ENCODE data around the gene CAND2. TPM values are rescaled to one million over a fixed set of nuclear protein-coding genes. Genes with fewer than 3 reads are reported as not detected.

The CAND2 gene
- total and polyA plus RNA-seq, 2 of the 8 experiments (the other 6 are each of a cell fraction or from before 2014, with no cell fraction given), result 8.7 TPM

- Histone ChIP-seq H4K5ac (ENCODE audit: insufficient read length, low read depth, low read length) (no peak overlapping the region), H3K79me1 (ENCODE audit: low read depth, low read length) (no peaks in the 10 kb centered on the region), H3K23me2 (ENCODE audit: low read depth, low read length) (no peaks in the 10 kb centered on the region), H3K56ac (replicated peaks; ENCODE audit: insufficient read length, low read depth, low read length) (no peak overlapping the region), H4K20me1 (replicated peaks in 1 of 2; ENCODE audit: control insufficient read depth in 1 of 2, insufficient read depth in 2 of 2, low read length in 2 of 2) (no peaks in the 10 kb centered on the region), H3K9me3 (ENCODE audit: insufficient read depth in 2 of 2, low read depth in 1 of 2, low read length in 1 of 2) (no peaks in the 10 kb centered on the region), H3K27me3 (replicated peaks in 1 of 4; ENCODE audit: control insufficient read depth in 3 of 4, extremely low read depth in 1 of 4, insufficient read depth in 3 of 4, low read length in 3 of 4) (no peaks in the 10 kb centered on the region), H2BK12ac (ENCODE audit: low read depth, low read length) (no peak overlapping the region), H3K23ac (ENCODE audit: insufficient read length) (no peak overlapping the region), H3K79me2 (ENCODE audit: control insufficient read depth in 1 of 2, insufficient read depth in 2 of 2, low read length in 2 of 2) (no peaks in the 10 kb centered on the region), H2BK5ac (ENCODE audit: low read depth, low read length) (no peak overlapping the region), H3K4ac (replicated peaks; ENCODE audit: insufficient read length, low read depth, low read length) (no peak overlapping the region), H4K91ac (replicated peaks; ENCODE audit: insufficient read length, low read length) (no peak overlapping the region), H3K4me2 (ENCODE audit: insufficient read depth in 1 of 2, low read depth in 2 of 2, low read length in 2 of 2) (no peak overlapping the region), H3K18ac (ENCODE audit: extremely low read depth, low read length) (no peak overlapping the region), H2AFZ (ENCODE audit: low read length) (no peak overlapping the region), H3K9ac (replicated peaks in 1 of 4; ENCODE audit: extremely low read depth in 1 of 4, low read depth in 3 of 4, low read length in 3 of 4) (no peak overlapping the region), H2AK5ac (ENCODE audit: low read depth, low read length) (no peak overlapping the region), H2BK20ac (ENCODE audit: low read length) (no peak overlapping the region), H3K14ac (ENCODE audit: insufficient read length) (no peak overlapping the region), H3K27ac (ENCODE audit: low read depth, low read length) (no peak overlapping the region), H3K36me3 (ENCODE audit: control insufficient read depth in 2 of 4, insufficient read depth in 4 of 4, low read length in 3 of 4) (no peaks in the 10 kb centered on the region), H3K4me3 (ENCODE audit: extremely low read depth in 1 of 4, insufficient read depth in 2 of 4, low read depth in 3 of 4, low read length in 4 of 4) (no peak overlapping the region), H2BK120ac (replicated peaks; ENCODE audit: low read depth, low read length) (no peak overlapping the region), H2BK15ac (ENCODE audit: low read length) (no peak overlapping the region), H3K4me1 (replicated peaks in 1 of 4; ENCODE audit: control insufficient read depth in 3 of 4, insufficient read depth in 4 of 4, low read length in 3 of 4) (0 out of 7 replicates have a peak, but pooled peaks cover 0 to 2% (median 0%) of the 10 kb centered on the region in 4 experiments), H4K8ac (ENCODE audit: extremely low read depth, insufficient read depth, low read length) (no peak overlapping the region)
- no peak for FAIRE-seq
- ChIA-PET POLR2A (ENCODE audit: partially characterized antibody) (no interaction called here), CTCF (ENCODE audit: partially characterized antibody) (interaction anchor here (1.4 kb wide), 1 partner anchor 11 kb away, joined by 3 read pairs; no protein-coding TSS in a partner anchor)
- DNase-seq (ENCODE audit: low read depth in 1 of 2, low spot score in 2 of 2), result no peak
- WGBS, 2 experiments (ENCODE audit: extremely low coverage in 1 of 2, insufficient coverage in 1 of 2, insufficient read length in 1 of 2, insufficient replicate concordance in 2 of 2, low coverage in 1 of 2, low lambda C conversion rate in 2 of 2, missing lambda C conversion rate in 1 of 2), result 95% methylated on average over 4 of the region's 5 CpGs; no CpG with 5 or more reads in 1 of the 2 experiments
- no peak for TF ChIP-seq SRF (IDR thresholded peaks at IDR 0.05; ENCODE audit: low read depth, low read length)
These were observed 48.0 kb upstream of the CAND2 start for GRCh38 chr3:12748477-12748876.

All from H1 (cell line).